HCT116 (cell line): ENCODE results near the gene ST3GAL5. TPM values are rescaled to one million over a fixed set of nuclear protein-coding genes. Genes with fewer than 3 reads are reported as not detected.
"Not testable (repeated sequence)": the region's sequence is repeated elsewhere in the genome, so short reads cannot be mapped to it uniquely, and the experiment has no call there.

Source experiments
- ATAC-seq: fragments of 200-7000 bp; cut with Tn5 transposase; 2 replicates; pipeline ENCODE4 v1.9.1; 2020; ENCODE audit warnings: mild to moderate bottlenecking, moderate library complexity
- BruUV-seq: library from RNA; stranded (reverse); fragments of 400-500 nt; replicated peaks from 2 replicates; lab custom pipeline; 2021; lab: Mats Ljungman, UMichigan
- CTCF ChIA-PET: fragments of 300-600 bp; sonication (Branson Sonifier 250); formaldehyde crosslinking; loops from one replicate; lab custom pipeline; 2021; ENCODE audit warnings: antibody characterized with exemption; lab: Charles Lee
- POLR2A ChIA-PET: fragments of 300-600, 350-600 bp; sonication (Branson Sonifier 250); formaldehyde crosslinking; loops from one replicate; lab custom pipeline; 2021; ENCODE audit warnings: antibody characterized with exemption; lab: Charles Lee
- RAD21 ChIA-PET, 2 experiments: fragments of 300-600 bp; sonication (Branson Sonifier 250); formaldehyde crosslinking; loops; one replicate each; lab custom pipeline; 2023; ENCODE audit warnings: low total read pairs in 2 of 2; ENCODE audit not compliant: uncharacterized antibody in 2 of 2, unreplicated experiment in 2 of 2, low non-redundant PET in 1 of 2; lab: Charles Lee
- DNase-seq: peaks from one replicate; pipeline ENCODE4 v3.0.0-alpha.2; 2010; ENCODE audit warnings: low read depth, low spot score
- H2AFZ ChIP-seq: fragments of 200-600 bp; shearing (Covaris generic), sonication (generic); 2 replicates; pipeline ENCODE4 v1.6.1; 2017; ENCODE audit warnings: low read depth, mixed run types, mixed read lengths, antibody characterized with exemption, low read length; ENCODE audit not compliant: poor library complexity, severe bottlenecking
- H3K27ac ChIP-seq: 2 replicates; pipeline ENCODE4 v1.5.1; 2012; ENCODE audit warnings: low read depth, low read length
- H3K27me3 ChIP-seq: fragments of 200-600 bp; sonication (generic); 2 replicates; pipeline ENCODE4 v1.6.1; 2016; ENCODE audit warnings: mixed run types, low read length, mixed read lengths; ENCODE audit not compliant: insufficient read depth
- H3K36me3 ChIP-seq, 2 experiments: fragments of 200-500 bp in 1 of 2; fragments of 200-600 bp in 1 of 2; sonication (Bioruptor generic) in 1 of 2; sonication (generic) in 1 of 2; 2 replicates each; pipeline versions ENCODE4 v1.5.1 to v1.6.1; 2014 to 2016; ENCODE audit warnings: low read length in 2 of 2, inconsistent platforms in 1 of 2, mixed read lengths in 1 of 2, mixed run types in 1 of 2; ENCODE audit not compliant: insufficient read depth in 2 of 2, control insufficient read depth in 1 of 2
- H3K4me1 ChIP-seq, 2 experiments: fragments of 200-600 bp in 1 of 2; sonication (generic) in 1 of 2; 2 replicates each; pipeline versions ENCODE4 v1.5.1 to v1.6.1; 2012 to 2017; ENCODE audit warnings: low read length in 2 of 2, inconsistent platforms in 1 of 2, mild to moderate bottlenecking in 1 of 2, mixed read lengths in 1 of 2, mixed run types in 1 of 2, moderate library complexity in 1 of 2; ENCODE audit not compliant: insufficient read depth in 2 of 2, control insufficient read depth in 1 of 2
- H3K4me2 ChIP-seq: fragments of 200-600 bp; sonication (generic); 2 replicates; pipeline ENCODE4 v1.6.1; 2017; ENCODE audit warnings: mixed run types, low read length, mixed read lengths
- H3K4me3 ChIP-seq, 2 experiments: fragments of 200-600 bp in 1 of 2; sonication (generic) in 1 of 2; replicated peaks in 1 of 2; 2 replicates each; pipeline ENCODE4 v1.5.1; 2011 to 2016; ENCODE audit warnings: low read length in 2 of 2, control low read depth in 1 of 2, low read depth in 1 of 2, mild to moderate bottlenecking in 1 of 2, mixed read lengths in 1 of 2, mixed run types in 1 of 2
- H3K79me2 ChIP-seq: fragments of 200-600 bp; sonication (generic); 2 replicates; pipeline ENCODE4 v1.6.1; 2017; ENCODE audit warnings: mild to moderate bottlenecking, mixed run types, low read length, moderate library complexity, mixed read lengths; ENCODE audit not compliant: insufficient read depth
- H3K9ac ChIP-seq: fragments of 200-600 bp; sonication (generic); 2 replicates; pipeline ENCODE4 v1.6.1; 2016; ENCODE audit warnings: low read length, mixed read lengths
- H3K9me2 ChIP-seq: fragments of 200-600 bp; sonication (generic), shearing (Covaris generic); 2 replicates; pipeline ENCODE4 v1.6.1; 2017; ENCODE audit warnings: mixed run types, mild to moderate bottlenecking, moderate library complexity; ENCODE audit not compliant: insufficient read depth
- H3K9me3 ChIP-seq, 2 experiments: fragments of 200-500 bp in 1 of 2; fragments of 200-600 bp in 1 of 2; sonication (Bioruptor generic) in 1 of 2; sonication (generic) in 1 of 2; 2 replicates each; pipeline ENCODE4 v1.6.1; 2014 to 2017; ENCODE audit warnings: low read length in 2 of 2, mixed read lengths in 2 of 2, inconsistent platforms in 1 of 2, low read depth in 1 of 2, mild to moderate bottlenecking in 1 of 2, mixed run types in 1 of 2, moderate library complexity in 1 of 2; ENCODE audit not compliant: control insufficient read depth in 1 of 2, insufficient read depth in 1 of 2
- H4K20me1 ChIP-seq: fragments of 200-600 bp; sonication (generic), shearing (Covaris generic); 2 replicates; pipeline ENCODE4 v1.6.1; 2017; ENCODE audit warnings: mixed run types, mild to moderate bottlenecking, moderate library complexity; ENCODE audit not compliant: insufficient read depth
- EZH2 ChIP-seq: fragments of 200-600 bp; sonication (generic); IDR thresholded peaks from 2 replicates; pipeline ENCODE4 v1.6.1; 2017; ENCODE audit warnings: antibody characterized with exemption, mixed run types
- EZH2phosphoT487 ChIP-seq: fragments of 200-600 bp; IDR thresholded peaks from 2 replicates; pipeline ENCODE4 v1.6.1; 2018; ENCODE audit warnings: antibody characterized with exemption, borderline replicate concordance
- FOSL1 ChIP-seq: IDR thresholded peaks from 2 replicates; pipeline ENCODE4 v1.6.1; 2012; ENCODE audit warnings: low read depth
- ZFX ChIP-seq: fragments of 450-650 bp; IDR thresholded peaks from 2 replicates; pipeline ENCODE4 v1.6.1; 2017
- intact Hi-C: fragments of 100-400 bp; cut with micrococcal nuclease; formaldehyde crosslinking; loops from 2 replicates; pipeline ENCODE4 v1.10.0; 2022
- total RNA-seq: library from RNA; stranded (reverse); gene quantifications from one replicate; pipeline ENCODE4 v1.2.1, GENCODE V29; 2021; ENCODE audit not compliant: unreplicated experiment

Gene ST3GAL5
- total RNA-seq, 1 experiment from 2014 or later, result 14.8 TPM

DNA sequence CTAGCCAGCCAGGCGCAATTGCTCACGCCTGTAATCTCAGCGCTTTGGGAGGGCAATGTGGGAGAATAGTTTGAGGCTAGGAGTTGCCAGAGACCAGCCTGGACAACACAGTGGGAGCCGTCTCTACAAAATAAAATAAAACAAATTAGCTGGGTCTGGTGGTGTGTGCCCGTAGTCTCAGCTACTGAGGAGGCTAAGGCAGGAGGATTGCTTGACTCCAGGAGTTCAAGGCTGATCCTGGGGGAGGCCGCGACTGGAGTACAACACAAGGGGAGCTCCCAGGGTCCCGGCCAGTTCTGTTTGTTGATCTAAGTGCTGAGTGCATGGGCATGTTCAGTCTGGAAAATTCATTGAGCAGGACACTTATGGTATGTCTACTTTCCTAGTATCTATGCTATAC is 2.6 kb downstream of the ST3GAL5 start:
- BruUV-seq, result no TSS peak
- Histone ChIP-seq H3K27me3 (no peaks in the 10 kb centered on the region), H2AFZ (no peak overlapping the region), H3K9ac (peak overlapping the region; percentile 18), H3K27ac (no peak overlapping the region), H3K4me2 (peak overlapping the region; percentile 99), H3K9me3 (no peaks in the 10 kb centered on the region), H4K20me1 (no peaks in the 10 kb centered on the region), H3K79me2 (no peaks in the 10 kb centered on the region; the same call in 1 of the 2 replicates), H3K4me1 (peaks cover 17 to 36% of the 10 kb centered on the region in 2 experiments), H3K4me3 (no peak overlapping the region), H3K36me3 (no peaks in the 10 kb centered on the region), H3K9me2 (no peaks in the 10 kb centered on the region)
- intact Hi-C loops, result loop anchor here (5.0 kb wide), 2 partner anchors 126 to 221 kb away; partner anchors contain the start of genes POLR1A and PTCD3
- DNase-seq, result no peak
- TF ChIP-seq ZFX (no peak), FOSL1 (no peak), EZH2 (no peak), EZH2phosphoT487 (no peak)
- ChIA-PET CTCF (interaction anchor here (3.8 kb wide), 1 partner anchor 16 kb away, joined by 19 read pairs; no protein-coding TSS in a partner anchor), RAD21 (no interaction called here), POLR2A (interaction anchor here (0.7 kb wide), 1 partner anchor 58 kb away, joined by 3 read pairs; no protein-coding TSS in a partner anchor)
- ATAC-seq, result no peak

DNA sequence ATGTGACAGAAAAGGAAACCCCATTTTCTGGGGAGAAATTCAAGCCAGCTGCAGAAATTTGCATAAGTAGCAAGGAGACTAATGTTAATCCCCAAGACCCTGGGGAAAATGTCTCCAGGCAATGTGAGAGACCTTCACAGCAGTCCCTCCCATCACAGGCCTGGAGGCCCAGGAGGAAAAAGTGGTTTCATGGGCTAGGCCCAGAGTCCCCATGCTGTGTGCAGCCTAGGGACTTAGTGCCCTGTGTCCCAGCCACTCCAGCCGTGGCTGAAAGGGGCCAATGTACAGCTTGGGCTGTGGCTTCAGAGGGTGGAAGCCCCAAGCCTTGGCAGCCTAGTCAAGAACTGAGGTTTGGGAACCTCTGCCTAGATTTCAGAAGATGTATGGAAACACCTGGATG is 7.0 kb downstream of the ST3GAL5 start:
- CTCF ChIA-PET, H2AFZ ChIP-seq, H3K9me3 ChIP-seq, H3K9me2 ChIP-seq, intact Hi-C loops, H3K27ac ChIP-seq, ATAC-seq, H3K4me3 ChIP-seq, H3K27me3 ChIP-seq, H3K79me2 ChIP-seq, POLR2A ChIA-PET, RAD21 ChIA-PET, H3K36me3 ChIP-seq, DNase-seq, H3K9ac ChIP-seq, BruUV-seq, H4K20me1 ChIP-seq, H3K4me2 ChIP-seq: not testable (repeated sequence)
- H3K4me1 ChIP-seq, result peaks cover 7 to 11% of the 10 kb centered on the region in 2 experiments

DNA sequence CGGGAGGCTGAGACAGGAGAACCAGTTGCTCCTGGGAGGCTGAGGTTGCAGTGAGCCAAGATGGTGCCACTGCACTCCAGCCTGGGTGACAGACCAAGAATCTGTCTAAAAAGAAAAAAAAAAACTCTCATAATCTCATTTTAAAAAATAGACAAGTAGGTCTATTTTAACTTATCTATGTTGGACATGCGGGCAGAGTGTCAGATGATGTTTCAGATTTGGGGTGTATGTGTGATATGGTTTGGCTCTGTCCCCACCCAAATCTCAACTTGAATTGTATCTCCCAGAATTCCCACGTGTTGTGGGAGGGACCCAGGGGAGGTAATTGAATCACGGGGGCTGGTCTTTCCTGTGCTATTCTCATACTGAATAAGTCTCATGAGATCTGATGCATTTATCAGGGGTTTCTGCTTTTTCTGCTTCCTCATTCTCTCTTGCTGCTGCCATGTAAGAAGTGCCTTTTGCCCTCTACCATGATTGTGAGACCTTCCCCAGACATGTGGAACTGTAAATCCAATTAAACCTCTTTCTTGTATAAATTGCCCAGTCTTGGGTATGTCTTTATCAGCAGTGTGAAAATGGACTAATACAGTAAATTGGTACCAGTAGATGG is 8.0 kb downstream of the ST3GAL5 start:
- ATAC-seq, H3K79me2 ChIP-seq, H3K9me3 ChIP-seq, BruUV-seq, RAD21 ChIA-PET, H3K4me1 ChIP-seq, H3K9ac ChIP-seq, CTCF ChIA-PET, POLR2A ChIA-PET, H4K20me1 ChIP-seq, H3K9me2 ChIP-seq, intact Hi-C loops, H3K27me3 ChIP-seq, H3K36me3 ChIP-seq, DNase-seq, H3K4me3 ChIP-seq, H2AFZ ChIP-seq, H3K27ac ChIP-seq, H3K4me2 ChIP-seq: not testable (repeated sequence)
